Myocyte (in vitro differentiated cells): ENCODE data around the gene PRDM5. TPM values are rescaled to one million over a fixed set of nuclear protein-coding genes. Genes with fewer than 3 reads are reported as not detected.

ENCODE experiments used
- DNase-seq: peaks from one replicate; pipeline ENCODE4 v3.0.0-alpha.2; 2012; ENCODE audit warnings: low read depth
- polyA plus RNA-seq: library from polyadenylated mRNA; unstranded; fragments of >200 nt; gene quantifications from one replicate; pipeline ENCODE4 v1.2.1, GENCODE V29; 2012; ENCODE audit warnings: missing spikeins
- total RNA-seq: library from RNA; depleted of rRNA; stranded (reverse); fragments of >200 nt; gene quantifications from 2 replicates; pipeline ENCODE4 v1.2.3, GENCODE V29; 2014

The PRDM5 gene
- total RNA-seq = 12.3 and 13.3 TPM in 2 replicates
- polyA plus RNA-seq = 4.6 TPM

DNA sequence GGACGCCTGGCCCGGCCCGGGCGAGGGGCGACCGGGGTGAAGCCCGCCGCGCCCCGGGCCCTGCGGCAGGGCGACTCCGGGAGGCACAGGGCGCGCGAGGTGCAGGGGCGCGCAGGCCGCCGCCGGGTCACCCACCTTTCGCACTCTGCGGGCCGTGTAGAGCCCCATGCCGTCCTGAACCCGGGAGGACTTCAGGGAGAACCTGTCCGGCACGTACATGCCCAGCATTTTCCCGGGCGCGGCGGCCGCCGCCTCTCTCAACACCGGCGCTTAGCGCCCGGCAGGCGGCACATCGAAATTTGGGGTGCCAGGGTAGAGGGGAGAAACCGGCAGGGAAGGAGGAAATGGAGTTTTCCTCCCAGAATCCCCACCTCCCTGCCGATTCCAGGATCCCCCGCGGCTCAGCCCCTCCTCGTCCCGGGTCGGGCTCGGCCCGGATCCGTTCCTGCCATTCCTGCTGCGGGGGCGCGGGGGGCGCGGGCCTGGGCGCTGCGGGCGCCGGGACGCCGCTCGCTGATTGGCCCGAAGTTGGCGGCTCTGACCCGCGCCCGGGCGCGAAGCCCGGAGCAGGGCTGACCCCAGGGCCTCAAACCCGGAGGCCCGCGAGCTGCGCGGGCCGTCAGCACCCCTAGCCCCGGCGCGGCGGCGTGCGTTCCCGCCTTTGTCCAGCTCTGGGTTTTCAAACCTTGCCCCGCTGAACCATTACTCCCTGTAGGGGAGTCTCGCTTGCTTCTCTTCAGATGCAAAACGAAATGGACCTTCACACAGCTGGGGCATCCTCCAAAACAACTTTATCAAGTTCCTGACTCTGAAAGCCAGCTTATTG, at the start of gene PRDM5:
PRDM5 (minus strand) TSS at position 346 of the 826 bp plus-strand sequence; CDS start at position 228, 118 bp downstream.
- peak; percentile 69 for DNase-seq

DNA sequence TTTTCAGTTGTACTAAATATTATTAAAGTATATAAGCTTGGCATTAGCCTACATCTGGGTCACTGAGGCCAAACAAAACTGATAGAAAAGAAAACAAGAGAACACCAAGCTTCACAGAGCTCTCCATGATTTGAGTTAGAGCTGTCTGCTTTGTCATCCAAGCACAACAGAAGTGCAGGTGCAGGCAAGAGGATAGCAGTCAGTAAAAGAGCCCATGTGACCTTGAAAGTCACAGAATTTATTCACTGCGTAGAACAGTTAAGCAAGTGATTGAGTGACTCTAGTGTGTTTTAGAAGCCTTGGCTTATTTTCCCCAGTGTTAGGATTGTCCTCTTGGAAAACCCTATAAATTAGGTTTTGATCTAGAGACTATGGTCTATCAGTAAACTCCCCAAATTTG, 49.4 kb upstream of the PRDM5 start:
- no peak for DNase-seq

DNA sequence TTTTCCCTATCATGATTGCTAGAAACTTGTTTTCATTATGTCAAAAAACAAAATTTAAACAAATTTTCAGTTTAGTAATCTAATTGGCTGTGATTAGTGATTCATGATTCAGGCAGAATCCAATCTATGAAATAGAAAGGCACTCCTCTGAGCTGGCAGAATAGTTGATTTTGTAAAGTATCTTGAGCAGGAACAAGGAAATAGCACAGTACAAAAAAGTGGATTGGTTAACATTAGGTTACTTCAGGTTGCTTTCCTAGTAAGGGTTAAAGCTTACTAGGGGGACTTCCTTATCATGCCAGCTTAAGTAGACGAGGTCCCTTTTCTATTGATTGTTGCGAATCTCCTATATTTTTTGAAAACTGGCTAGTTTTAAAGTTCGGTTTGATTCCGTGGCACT, 43.4 kb upstream of the PRDM5 start:
- DNase-seq = no peak

DNA sequence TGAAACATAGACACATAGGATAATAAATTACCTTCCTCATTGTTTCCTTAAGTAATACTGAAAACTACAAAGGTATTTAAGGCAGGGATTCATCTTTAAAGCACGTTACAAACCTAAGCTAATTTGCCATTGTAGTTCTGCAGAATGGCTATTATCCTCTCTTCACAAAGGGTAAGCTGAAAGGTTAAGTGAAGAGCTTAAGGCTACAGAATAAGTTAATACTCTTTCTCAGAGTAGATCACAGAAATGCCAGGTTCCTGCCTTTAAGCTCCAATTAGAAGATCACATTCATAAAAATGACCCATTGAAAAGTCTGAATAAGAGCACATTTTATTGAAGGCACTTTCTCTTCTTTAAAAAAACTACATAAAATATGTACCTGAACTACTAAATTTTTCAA, 42.1 kb upstream of the PRDM5 start:
- no peak for DNase-seq

DNA sequence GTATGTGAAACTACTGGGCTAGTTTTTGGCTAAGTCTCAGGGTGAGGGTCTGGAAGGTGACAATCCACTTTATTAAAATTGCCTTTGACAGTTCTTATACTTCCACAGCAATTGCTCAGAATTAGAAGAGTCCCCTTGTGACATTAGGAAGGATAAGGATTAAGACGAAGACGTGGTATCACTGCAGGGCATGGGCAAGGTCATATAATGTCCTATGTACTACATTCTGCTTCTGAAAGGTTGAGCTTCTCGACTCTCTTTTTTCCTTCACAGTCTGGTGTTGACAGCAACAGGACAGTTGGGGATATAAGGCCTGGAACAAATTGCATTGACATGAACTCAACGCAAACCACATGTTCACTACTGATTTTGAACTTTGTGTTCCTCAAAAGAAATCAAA, 40.9 kb upstream of the PRDM5 start:
- DNase-seq = no peak

DNA sequence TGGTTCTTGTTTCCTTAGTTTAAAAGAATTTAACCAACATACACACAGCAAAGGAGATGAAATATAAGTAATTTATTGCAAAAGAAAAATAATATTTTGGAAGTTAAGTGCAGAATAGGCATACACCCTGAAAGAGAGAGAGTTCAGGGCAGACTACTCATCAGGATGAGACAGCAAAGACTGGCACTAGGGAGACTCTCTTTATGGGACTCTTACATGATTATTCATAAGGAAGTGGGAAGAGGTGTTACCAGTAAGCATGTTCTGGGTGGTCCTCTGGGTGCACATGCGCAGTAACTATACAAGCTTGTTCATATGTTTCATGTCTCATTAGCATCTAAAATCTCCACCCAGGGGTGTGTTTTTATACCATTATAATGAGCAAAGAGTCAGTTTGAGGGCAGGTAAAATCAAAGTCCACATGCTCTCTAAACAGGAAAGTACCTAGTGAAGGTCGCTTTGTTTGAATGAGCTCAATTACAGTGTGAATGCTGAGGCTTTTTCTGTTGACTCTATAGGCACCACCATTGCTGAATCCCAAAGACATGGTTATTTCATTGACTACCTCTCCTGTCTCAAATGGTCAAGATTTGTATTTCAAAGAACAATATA, 38.2 kb upstream of the PRDM5 start:
- no peak for DNase-seq

DNA sequence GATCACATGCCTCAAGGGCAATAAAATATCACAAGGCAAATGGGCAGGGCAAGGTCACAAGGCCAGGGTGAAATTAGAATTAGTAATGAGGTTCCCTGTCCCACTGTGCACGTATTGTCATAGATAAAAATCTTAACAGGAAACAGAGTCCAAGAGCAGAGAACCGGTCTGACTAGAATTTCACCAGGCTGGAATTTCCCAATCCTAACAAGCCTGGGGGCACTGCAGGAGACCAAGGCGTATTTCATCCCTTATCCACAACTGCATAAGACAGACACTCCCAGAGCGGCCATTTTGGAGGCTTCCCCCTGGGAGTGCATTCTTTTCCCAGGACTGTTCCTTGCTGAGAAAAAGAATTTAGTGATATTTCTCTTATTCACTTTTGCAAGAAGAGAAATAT, 25.9 kb upstream of the PRDM5 start:
- DNase-seq = no peak

DNA sequence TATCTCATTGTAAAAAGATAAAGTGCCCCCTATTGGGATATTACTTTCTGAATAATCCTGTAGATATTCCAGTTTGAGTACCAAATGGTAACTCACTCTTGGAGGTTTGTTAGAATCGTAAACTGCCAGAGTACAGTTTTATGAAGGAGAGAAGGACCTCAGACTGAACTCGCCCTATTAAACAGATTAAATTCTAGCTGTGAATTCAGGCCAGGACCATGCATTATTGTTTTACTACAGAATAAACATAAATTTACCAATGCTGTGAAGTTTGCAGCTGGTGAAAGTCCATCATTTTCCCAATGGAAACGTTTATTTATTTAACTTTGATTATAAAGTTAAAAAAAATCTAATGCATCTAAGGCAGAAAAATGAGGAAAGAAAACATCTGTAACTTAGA, 20.2 kb upstream of the PRDM5 start:
- no peak for DNase-seq

DNA sequence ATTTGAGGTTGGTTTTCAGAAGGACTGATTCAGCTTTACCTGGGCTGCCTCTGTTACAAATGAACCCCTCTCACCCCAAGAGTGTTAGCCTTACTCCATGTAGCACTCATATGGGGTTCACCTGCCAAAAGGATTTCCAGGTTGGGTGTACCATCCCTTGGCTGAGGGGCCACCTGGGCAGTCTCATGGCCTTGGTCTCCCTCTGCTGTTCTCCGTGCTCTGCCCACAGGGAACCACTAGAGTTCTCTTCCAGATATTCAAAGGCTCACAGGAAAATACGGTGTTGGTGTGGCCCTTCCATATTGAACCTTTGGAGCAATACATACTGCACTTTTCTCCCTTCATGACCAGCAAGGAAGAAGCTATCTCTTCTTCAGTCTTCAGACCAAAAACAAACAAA, 18.0 kb upstream of the PRDM5 start:
- DNase-seq = no peak

DNA sequence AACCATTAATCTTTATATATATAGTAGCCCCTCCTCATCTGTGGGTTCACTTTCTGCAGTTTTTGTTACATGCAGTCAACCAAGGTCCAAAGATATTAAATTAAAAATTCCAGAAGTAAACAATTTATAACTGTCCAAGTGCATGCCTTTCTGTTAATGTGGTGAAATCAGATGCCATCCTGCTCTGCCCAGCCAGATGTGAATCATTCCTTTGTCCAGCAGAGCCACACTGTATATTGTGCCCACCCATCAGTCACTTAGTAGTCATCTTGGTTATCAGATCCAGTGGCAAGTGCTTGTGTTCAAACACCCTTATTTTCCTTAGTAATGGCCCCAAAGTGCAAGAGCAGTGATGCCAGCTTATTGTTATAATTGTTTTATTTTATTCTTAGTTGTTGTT, 17.2 kb upstream of the PRDM5 start:
- peak; percentile 57 for DNase-seq

DNA sequence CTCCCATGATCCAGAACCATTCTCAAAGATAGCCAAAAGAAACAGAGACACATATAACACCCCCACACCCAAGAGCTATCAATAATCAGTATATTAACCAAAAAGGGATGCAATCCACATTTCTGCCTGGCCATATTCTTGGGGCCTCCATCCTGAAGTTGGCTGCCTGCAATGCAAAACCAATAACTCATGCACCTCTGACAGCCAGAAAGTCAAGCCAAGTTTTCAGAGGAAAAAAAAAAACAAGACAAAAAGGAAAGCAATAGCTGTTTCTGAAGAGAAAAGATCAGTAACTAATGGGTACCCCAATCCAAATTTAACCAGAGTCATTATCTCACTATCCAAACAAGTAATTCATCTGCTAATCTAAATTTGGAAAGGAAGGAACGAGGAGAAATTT, 7.3 kb upstream of the PRDM5 start:
- no peak for DNase-seq

DNA sequence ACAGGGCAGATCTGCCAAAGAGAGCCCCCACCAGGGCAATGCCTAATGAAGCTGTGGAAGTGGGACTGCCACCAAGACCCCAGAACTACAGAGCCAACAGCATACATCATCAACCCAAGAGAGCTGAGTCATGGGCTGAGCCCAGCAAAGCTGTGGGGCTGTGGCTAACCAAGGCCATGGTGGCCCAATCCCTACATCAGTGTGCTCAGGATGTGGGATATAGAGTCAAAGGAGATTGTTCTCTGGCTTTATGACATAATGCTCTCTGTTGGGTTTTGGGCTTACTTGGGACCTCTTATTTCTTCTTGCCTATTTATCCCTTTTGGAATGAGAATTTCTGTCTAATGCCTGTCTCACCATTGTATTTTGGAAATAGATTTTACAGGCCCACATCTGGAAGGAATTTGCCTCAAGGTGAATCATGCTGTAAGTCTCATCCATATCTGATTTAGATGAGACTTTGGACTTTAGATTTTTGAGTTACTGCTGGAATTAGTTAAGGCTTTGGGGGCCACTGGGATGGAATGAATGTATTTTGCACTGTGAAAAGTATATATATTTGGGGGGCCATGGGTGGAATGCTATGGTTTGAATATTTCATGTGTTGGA, 5.4 kb upstream of the PRDM5 start:
- DNase-seq = no peak

DNA sequence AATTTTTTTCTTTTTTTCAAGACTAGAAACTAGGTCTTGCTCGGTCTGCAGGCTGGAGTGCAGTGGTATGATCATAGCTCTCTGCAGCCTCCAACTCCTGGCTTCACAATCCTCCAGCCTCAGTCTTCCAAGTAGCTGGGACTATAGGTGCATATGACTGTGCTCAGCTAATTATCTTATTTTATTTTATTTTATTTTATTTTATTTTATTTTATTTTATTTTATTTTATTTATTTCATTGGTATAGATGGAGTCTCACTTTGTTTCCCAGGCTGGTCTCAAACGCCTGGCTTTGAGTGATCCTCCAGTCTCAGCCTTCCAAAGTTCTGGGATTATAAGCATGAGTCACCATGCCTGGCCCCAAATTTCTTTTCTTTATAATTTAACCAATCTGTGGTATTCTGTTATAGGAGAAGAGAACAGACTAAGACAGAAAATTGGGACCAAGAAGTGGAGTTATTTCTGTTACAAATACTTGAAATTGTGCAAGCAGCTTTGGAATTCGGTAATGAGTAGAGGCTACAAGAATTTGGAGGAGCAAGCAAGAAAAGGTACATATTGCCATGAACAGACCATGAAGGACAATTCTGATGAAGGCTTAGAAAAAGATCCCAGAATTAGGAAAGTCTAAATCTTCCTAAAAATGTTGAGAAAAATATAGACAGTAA, 4.0 kb upstream of the PRDM5 start:
- DNase-seq = no peak

DNA sequence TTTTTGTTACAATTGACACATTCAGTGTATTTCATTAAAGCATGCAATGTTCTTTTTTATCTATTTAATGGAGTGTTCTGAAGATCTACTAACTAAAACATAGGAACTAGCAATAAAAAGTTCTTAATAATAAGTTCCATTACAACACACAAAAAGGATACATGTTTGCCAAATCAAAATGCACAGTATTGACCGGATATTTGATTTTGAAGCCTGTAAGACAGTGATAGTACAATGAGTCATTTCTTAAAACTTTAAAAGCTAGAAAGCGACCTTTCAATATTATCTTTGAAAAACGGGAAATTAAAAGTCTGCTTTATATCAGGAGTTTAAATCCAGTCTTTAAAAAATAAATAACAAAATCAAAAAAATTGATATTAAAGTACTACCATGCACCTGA, 2.4 kb upstream of the PRDM5 start:
- DNase-seq = no peak

DNA sequence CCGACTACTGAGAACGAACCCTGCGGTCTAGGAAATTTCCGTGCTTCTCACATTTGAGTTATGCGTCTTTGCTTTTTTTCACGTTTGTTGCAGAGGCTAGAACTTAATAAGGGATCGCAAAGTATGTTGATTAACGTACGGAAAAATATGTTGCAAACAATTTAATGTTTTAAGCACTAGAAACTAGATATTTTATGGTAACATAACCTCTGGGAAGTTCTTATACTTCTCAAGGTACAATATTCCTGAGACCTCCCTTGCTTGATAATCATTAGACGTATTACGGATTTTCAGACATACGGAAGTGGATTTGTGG, 639 bp upstream of the PRDM5 start:
- no peak for DNase-seq

DNA sequence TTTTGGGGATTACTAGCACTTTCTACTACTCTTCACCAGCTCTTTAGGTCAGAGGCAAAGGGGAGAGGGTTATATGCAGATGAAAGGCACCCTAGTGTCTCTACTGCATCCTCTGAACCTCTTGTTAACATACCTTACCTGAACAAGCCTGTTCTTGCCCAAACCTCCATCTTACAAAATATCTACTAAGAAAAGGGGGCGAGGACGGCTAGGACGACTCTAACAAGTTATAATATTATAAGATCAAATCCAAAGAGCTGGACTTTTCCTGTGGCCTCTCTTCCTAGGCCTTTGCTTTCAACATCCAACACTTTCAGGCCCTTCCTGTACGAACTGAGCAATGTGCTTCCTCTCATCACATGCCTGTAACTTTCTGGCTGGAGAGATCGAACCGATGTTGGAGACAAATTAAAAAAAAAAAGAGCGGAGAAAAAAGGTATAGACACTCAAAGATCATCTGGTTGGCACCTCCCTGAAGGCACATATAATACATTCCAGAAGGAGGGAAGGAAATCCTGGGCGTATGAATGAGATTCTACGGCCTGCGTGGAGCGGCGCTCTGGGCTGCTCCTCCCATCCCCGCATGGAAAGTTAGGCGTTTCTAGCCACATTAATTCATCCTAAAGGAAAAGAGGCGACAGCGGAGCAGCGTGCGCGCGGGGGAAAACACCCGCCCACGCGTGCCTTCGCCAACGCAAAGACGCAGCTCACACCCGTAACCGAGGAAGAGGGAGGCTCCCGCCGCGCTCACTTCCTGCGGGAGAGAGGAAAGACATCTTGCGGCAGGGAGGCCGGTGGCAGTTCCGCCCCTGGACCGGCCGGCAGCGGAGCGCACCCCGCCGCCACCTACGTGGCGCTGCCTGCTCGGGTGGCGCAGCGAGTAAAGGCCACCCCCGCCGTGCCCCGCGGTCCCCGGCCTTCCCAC, 808 bp downstream of the PRDM5 start:
- DNase-seq = peak; percentile 75

DNA sequence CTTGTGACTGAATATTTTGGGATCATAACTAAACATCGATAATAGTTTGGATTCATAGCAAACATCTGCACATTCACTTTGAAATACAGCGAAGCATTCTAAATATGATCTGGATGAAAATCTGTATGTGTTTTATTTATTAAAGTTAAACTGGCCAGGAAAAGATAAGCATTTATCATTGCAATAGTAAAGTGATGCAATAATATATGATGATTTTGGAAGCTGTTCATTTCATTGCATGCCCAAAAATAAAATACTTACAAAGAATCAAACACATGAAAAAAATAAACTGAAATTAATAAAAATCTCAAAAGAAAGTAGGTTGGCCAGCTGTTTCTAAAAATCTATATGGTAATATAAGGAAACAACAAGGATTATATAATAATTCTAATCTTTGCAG, 1.9 kb downstream of the PRDM5 start:
- no peak for DNase-seq

DNA sequence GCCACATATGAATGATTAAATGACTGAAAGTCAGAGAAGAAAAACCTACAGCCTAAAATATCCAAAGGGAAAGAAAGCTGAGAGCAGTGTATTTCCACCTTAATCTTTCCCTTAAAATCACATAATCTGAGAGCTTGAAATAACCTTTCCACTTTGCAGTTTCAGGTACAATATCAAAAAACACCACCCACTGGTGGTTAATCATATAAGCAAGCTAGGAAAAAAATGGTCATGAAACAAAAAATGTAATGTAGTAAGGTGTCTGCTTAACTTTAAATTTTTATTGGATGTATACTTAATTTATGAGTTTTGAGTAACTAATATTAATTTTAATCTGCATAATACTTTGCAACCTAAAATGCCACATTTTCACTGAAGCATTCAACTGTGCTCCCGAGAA, 3.2 kb downstream of the PRDM5 start:
- no peak for DNase-seq

DNA sequence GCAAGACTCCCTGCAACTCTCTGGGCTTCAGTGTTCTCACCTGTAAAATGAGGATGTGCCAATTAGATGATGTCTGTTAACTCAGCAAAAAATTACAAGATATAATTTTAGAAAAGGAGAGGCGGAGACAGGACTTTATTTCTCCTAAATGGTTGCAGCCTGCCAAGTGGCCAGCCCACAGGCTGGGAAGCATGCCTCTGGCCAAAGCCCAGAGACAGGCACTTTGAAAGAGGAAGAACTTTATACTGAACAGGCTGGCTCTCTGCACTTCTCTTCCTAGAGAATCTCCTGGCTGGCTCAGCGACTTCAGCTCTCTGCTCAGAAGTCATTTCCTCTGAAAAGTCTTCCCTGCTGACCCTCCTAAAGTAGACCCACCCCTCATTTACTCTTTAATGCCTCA, 3.7 kb downstream of the PRDM5 start:
- no peak for DNase-seq

DNA sequence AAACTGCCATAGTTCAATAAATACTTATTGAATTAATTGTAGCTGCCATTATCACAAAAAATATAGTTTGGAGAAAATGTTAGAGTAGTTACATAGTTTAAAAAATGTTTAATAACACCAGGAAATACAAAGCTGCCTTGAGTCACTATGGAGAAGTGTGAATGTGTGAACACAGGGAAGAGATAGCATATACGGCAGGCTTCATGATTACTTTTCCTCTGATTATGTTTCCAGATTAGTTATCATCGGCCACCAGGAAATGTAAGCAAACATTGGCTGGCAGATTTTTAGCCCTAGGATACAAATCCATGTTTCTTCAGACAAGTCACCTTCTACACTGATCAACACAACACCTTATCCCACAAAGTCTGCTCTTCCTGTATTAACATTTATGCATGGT, 4.4 kb downstream of the PRDM5 start:
- DNase-seq = no peak

DNA sequence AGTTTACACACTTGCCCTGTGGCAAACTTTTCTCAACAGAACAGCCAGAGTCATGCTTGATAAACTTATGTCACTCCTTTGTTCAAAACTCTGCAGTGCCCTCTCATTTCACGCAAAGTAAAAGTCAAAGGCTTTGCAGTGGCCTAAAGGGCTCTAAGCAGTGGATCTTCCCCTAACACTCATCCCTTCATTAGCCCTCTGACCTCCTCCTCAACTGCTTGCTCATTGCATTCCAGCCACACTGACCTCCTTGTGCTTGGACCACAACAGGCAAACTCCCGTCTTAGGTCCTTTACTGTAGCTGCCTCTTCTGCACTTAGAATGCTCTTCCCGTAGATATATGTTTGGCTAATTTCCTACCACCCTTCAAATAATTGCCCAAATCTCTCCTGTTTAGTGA, 5.6 kb downstream of the PRDM5 start:
- DNase-seq = no peak
